A204.1 (cell line): ENCODE data around the gene GANC.
"Not testable (repeated sequence)": the region's sequence is repeated elsewhere in the genome, so short reads cannot be mapped to it uniquely, and the experiment has no call there.

Source experiments
- FAIRE-seq: peaks from 2 replicates; lab custom pipeline; 2012; peaks lifted over from hg19 to GRCh38; lab: Jason Lieb, UNC

Gene GANC

DNA sequence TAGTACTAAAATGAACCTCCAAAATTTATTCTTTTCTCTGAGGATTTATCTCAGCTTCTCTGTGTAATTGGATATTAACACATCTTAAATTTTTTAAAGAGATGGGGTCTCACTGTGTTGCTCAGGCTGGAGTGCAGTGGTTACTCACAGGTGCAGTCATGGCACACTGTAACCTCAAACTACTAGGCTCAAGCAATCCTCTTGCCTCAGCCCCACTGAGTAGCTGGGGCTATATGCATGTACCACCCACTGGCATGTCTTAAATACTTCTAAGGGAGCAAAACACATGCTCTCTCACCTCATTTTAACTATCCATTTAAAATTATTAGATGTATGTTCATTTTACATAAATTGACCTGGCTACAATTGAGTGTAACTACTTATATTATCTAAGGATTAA lies 11.6 kb downstream of the GANC start:
- no peak for FAIRE-seq

DNA sequence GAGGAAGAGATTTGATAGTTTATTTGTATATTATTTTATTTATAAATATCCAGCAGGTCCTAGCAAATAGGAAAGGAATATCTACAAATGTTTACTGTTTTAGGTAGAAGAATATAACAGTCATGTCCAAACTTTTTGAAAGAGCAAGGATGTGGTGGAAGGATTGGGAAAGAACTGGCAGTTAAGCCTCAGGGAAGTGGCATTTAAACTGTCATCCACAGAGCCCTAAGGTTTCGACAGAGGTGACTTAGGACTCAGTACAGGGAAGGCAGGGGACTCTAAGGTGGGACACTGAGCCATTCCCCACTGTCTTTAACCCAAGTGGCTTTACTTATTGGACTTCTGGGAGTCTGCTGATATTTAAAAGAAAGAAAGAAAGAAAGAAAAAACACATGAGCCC lies 12.0 kb downstream of the GANC start:
- FAIRE-seq, result no peak

DNA sequence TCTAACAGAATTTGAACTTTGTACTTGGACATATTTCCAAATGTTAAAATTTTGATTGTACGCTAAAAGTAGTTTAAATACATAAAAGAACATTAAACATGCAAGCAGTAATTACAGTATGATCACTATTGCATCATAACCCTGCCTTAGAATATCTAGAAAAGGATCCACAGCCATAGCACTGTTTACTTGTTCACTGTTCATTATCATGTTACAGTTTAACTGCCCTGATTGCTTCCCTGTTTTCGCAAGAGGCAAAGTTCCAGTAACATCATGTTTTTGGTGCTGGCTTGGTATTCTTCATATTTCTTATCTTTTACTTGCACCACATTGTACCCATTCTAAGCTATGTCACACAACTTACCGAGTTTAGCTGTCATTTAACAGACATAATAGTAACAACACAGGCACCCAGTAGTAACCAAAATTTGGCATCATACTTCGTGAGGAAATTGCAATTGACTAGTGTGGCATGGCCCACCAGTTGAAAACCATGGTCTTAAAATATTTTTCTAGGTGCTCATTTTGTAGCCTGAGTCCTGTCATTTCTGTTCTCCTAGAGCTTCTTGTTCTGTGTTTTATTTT lies 13.5 kb downstream of the GANC start:
- FAIRE-seq, result no peak

DNA sequence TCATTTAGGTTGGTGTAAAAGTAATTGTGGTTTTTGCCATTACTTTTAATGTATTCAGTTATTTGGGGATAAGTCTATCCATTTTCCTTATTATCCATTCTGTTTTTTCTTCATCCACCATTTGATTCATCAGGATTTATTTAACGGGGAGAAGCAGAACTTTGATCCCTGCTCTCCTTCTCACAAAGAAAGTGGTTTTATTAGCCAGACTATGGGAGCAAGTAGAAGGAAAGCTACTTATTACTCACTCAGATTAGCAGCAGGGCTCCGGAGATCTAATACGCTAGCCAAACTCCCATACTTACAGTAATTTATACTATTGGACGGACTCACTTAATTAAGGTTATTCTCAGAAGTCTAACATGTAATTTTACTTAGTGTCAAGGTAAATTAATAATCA lies 14.9 kb downstream of the GANC start:
- FAIRE-seq, result no peak

DNA sequence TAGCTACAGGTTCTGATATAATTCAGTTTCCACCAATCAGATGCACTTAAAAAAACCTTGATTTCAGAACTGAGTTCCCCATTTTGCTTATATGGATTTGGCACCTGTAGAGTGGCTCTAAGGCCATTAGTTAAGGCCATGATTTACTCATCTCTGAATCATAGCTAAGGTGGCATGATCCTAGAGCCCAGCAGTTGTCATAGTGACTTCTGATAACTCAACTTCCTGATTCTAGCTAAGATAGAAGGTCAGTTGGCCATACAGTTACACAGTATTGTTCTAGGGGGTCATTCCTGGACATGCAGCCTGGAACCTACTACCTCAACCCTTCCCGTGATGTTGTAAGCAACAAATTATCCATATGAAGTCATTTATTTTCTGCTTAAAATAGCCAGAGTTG lies 16.2 kb downstream of the GANC start:
- FAIRE-seq, result no peak

DNA sequence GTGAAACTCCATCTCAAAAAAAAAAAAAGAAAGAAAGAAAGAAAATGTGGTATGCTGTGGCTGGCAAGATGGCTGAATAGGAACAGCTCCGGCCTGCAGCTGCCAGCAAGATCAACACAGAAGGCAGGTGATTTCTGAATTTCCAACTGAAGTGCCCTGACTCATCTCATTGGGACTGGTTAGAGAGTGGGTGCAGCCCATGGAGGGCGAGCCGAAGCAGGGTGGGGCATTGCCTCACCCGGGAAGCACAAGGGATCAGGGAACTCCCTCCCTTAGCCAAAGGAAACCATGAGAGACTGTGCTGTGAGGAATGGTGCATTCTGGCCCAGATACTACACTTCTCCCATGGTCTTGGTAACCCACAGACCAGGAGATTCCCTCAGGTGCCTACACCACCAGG lies 28.0 kb downstream of the GANC start:
- not testable (repeated sequence) for FAIRE-seq

DNA sequence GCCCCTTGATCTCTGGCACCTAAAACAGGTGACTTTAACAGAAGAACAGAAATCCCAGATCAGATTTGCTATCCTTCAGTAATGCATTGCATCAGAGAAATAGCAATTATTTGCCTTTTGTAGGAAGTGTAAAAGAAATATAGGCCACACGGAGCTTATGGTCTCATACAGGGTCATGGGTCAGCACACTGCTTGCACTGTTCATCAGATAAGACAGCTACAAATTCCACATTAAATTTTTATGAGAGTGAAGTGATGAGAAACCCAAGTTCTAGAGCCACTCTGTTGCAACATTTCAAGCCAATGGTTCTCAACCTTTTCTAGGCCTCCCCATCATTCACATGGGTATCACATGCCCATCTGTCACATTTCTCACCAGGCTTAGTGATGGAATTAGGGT lies 33.7 kb downstream of the GANC start:
- no peak for FAIRE-seq

DNA sequence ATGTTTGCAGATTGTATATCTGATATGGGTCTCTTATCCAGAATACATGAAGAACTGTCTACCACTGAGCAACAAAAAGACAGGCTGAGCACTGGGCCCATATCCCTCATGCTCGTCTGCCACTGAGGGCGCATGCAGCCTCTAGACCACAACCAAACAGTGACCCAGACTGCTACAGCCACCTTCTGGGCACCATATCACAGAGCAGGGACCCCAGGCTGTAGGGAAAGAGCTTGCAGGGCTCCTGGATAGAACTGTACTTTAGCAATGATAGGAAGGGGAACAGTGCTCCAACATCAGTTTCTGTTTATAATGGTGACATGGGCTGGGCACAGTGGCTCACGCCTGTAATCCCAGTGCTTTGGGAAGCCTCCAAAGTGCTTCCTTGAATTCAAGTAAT lies 40.5 kb downstream of the GANC start:
- FAIRE-seq, result no peak

DNA sequence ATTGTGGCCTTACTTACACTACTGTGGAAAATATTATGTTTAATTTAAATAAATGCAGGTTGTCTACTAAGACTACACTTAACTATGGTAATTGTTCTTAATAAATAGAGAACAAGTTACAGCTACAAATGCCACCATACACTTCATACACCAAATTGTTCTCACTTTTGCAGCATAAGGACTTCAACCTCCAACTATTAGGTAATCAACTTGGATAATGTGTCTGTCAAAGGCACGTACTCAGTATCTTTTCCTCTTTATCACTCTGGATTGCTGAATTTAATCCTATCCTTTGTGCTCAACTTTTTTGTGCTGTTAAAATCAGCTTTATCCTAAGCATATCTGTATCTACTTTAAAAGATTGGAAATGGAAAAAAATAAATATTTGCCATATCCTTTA lies 41.8 kb downstream of the GANC start:
- FAIRE-seq, result no peak

DNA sequence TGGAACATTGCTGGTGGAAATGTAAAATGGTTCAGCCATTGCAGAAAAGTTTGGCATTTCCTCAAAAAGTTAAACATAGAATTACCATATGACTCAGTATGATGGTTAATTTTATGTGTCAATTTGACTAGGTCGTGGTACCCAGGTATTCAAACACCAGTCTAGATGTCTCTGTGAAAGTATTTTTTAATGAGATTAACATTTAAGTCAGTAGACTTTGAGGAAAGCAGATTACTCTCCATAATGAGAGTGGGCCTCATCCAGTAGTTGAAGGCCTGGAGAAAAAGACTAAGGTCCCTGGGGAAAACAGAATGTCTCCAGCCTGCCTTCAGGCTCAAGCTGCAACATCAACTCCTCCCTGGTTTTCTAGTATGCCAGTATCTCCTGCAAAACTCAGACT lies 42.5 kb downstream of the GANC start:
- no peak for FAIRE-seq

DNA sequence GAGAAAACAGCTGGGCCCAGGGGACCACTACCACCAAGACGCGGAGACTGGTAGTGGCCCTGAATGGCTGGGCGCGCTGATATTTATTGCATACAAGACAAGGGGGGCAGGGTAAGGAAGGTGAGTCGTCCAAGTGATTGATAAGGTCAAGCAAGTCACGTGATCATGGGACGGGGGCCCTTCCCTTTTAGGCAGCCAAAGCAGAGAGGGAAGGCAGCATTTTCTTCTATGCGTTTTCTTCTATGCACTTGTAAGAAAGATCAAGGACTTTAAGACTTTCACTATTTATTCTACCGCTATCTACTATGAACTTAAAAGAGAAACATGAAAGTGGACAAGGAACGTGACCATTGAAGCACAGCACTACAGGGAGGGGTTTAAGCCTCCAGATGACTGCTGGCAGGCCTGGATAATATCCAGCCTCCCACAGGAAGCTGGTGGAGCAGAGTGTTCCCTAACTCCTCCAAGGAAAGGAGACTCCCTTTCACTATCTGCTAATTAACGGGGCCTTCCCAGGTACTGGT lies 43.3 kb downstream of the GANC start:
- FAIRE-seq, result not testable (repeated sequence)

DNA sequence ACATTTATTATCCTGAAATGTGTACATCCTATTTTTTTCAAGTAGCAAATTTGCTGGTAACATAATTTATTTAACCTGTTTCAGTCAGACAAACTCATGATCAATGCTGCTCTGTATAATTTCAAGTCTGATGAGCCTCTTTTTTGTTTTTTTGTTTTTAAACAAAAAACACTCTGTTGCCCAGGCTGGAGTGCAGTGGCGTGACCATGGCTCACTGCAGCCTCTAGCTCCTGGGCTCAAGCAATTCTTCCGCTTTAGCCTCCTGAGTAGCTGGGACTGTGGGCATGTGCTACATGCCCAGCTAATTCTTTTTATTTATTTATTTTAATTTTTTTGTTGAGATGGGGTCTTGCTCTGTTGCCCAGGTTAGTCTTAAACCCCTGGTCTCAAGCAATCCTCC lies 46.2 kb downstream of the GANC start:
- no peak for FAIRE-seq

DNA sequence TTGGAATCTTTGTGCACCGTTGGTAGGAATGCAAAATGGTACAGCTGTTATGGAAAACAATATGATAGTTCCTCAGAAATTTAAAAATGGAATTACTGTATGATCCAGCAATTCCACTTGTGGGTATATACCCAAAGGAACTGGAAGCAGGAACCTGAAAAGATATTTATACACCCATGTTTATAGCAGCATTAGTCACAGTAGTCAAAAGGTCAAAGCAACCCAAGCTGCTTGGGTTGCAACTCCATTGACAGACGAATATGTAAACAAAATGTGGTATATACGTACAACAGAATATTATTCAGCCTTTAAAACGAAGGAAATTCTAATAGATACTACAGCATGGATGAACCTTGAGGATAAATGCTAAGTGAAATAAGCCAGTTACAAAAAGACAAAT lies 51.3 kb downstream of the GANC start:
- FAIRE-seq, result no peak

DNA sequence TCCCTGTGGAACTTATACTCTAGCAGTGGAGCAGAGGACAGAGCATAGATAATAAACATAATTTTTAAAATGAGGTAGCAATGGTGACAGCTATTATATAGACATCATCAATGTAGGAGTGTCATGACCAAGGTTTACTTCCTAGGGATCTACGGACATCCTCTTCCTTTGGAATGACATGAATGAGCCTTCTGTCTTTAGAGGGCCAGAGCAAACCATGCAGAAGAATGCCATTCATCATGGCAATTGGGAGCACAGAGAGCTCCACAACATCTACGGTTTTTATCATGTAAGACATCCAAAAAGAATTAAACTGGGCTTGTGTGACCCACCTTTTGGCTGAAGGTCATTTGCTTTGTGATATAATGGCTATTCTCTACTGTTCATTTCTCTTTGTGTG lies 56.2 kb downstream of the GANC start:
- FAIRE-seq, result no peak

DNA sequence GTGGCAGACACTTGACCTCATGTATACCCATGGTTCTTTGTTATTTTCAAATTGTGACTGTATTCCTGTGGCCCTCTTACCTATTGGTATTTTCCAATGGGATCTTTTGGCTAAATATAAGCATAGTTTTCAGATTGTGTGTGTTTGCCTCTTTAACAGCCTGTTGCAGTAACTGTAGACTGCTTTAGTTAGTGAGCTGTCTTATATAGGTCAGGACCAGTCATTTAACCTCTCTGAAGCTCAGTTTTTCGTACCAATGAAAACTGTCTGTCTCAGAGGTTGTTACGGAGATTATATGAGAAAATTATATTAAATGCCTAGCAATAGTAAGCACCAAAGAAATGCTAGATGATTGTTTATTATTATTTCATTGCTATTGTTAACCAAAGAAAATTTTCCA lies 57.0 kb downstream of the GANC start:
- no peak for FAIRE-seq

DNA sequence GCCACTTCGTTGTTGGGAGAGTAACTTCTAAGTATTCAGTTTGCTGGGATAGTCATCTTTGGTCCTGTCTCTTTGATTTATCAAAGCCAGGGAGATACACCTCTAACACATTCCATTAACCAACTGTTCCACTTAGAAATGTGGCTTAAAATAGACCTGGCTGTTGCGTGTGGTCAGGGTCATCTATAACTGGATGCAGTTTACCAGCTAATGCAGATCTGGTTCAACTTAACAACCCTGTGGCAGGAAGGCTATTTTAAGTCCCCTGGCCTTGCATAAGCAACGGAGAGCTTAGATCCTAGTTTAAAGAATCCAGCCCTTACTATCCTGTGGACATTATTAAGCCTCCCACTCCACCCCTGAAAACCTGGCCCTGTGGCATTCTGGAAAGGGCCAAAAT lies 58.2 kb downstream of the GANC start:
- FAIRE-seq, result no peak

DNA sequence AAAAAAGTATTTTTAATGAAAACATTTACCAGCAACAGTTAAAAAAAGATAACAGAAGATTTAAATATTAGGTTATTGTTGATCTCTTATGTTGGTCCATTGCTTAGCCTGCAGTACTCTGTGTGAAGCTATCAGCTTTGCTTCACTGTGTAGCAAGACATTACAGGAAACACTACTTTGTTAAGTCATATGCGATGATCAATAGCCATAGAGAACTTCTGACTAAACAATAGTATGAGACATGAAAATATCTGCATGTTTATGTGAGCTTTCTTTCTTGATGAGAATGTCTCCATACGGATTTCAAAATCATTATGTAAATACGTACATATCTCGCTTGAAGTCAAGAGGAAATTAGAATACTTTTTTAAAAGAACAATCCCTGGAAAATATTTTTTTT lies 59.3 kb downstream of the GANC start:
- no peak for FAIRE-seq

DNA sequence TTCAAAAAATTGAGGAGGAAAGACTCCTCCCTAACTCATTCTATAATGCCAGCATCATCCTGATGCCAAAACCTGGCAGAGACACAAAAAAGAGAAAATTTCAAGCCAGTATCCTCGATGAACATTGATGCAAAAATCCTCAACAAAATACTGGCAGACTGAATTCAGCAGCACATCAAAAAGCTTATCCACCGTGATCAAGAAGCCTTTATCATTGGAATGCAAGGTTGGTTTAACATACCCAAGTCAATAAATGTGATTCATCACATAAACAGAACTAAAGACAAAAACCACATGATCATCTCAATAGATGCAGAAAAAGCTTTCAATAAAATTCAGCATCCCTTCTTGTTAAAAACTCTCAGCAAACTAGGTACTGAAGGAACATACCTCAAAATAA lies 62.1 kb downstream of the GANC start:
- no peak for FAIRE-seq

DNA sequence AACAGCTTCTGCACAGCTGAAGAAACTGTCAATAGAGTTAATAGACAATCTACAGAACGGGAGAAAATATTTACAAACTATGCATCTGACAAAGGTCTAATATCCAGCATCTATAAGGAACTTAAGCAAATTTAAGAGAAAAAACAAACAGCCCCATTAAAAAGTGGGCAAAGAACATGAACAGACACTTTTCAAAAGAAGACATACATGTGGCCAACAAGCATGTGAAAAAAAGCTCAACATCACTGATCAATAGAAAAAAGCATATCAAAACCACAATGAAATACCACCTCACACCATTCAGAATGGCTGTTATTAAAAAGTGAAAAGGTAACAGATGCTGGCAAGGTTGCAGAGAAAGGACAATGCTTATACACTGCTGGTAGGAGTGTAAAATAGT lies 63.6 kb downstream of the GANC start:
- FAIRE-seq, result not testable (repeated sequence)

DNA sequence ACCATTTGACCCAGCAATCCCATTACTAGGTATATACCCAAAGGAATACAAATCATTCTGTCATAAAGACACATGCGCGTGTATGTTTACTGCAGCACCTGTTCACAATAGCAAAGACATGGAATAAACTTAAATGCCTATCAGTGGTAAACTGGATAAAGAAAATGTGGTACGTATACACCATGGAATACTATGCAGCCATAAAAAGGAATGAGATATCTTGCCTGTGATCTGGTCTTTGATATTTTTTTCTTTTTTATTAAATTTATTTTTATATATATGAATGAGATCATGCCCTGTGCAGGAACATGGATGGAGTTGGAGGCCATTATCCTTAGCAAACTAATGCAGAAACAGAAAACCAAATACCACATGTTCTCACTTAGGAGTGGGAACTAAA lies 64.1 kb downstream of the GANC start:
- not testable (repeated sequence) for FAIRE-seq

DNA sequence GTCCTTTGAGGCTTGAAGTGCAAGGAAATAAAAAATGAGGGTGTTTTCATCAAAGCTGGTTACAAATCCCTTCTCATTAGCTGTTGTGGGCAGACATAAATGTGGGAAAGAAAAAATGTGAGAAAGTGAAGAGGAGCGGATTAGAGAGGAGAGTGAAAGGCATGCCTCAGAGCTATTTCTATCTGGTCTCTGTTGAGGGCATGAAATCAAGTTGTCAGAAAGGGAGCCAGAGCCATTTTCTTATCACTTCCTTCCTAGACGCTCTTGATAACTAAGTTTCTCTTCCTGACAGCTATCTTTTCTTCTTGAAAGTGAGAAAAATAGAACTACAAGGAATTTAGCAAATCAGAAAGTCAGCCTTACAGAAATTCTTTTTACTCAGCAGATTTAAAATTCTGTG lies 65.5 kb downstream of the GANC start:
- no peak for FAIRE-seq

DNA sequence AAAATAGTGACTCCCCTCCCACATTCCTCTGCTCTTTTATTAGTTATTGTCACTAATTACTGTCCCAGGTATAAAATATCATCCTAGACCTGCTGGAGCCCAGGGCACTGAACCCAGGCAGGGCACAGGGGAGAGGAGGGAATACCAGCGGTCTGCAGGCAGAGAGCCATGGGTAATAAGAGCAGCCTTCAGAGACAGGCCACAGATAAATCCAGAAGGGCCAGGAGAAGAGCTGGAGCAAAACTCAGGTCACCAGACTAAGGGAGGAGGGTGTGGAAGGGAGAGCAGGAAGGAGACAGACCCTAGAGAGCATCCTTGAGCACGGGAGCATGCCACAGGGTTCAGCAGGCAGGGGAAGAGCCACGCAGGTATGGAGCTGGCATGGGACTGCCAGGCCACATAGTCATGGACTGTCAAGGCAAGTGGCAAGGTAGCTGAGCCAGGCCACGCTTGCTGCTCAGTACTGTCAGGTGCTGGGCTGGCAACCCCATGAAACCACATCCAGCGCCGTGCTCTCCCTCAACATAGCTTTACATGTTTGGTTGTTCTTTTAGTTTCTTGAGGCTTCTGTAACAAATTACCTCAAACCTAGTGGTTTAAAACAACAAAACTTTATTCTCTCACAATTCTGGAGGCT lies 70.7 kb downstream of the GANC start:
- FAIRE-seq, result no peak

DNA sequence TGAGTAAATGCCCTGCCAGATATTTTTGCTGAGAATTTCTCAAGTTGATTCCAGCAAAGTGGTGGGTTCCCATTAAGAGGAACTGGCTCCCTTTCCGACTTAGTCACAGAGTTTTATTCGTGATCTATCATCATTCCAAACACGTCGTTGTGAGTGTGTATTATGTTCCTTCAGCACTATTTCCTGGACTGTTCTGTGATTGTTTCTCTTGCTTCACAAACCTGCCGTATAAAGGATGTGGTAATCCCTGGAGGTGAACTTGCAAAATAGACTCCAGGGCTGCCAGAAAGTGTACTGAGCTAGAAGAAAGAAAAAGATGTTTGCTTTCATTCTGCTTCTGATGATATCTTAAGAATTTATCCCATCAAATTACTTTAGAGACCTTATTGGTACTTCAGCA lies 71.8 kb downstream of the GANC start:
- no peak for FAIRE-seq

DNA sequence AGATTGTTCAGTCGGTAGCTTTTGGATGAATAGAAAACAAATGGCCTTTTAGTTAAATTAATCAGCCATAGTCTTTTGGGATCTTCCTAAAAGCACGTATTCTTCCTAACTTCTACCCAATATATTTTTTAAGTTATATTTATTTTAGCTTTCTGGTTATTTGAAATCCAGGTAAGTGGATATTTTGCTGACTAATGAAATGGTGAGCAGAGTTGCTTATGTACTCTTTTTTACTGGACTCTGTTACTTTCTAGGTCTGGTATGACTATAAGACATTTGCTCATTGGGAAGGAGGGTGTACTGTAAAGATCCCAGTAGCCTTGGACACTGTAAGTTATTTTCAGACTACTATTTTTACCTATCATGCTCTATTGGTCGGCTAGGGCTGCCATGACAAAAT lies 72.5 kb downstream of the GANC start:
- FAIRE-seq, result no peak

DNA sequence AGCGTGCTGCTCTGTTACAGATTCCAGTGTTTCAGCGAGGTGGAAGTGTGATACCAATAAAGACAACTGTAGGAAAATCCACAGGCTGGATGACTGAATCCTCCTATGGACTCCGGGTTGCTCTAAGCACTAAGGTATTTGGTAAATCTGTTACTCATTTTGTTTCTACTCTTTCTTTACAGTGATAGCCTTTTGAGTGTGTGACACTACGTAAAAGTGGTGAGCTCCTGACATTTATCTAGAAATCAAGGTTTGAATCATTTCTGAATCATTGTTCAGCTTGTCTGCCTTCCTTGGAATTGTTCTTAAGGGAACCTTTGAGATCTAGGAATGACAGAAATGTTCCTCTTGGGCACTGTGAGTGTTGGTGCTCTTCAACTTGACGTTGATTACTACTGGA lies 75.1 kb downstream of the GANC start:
- FAIRE-seq, result no peak
